ENCODE results near the gene PIK3R5.

The PIK3R5 gene

GRCh38 chr17:8896641-8897635 is 68.6 kb downstream of the PIK3R5 start:
- Histone ChIP-seq H3K4me3 (replicated peaks; ENCODE audit: low read depth, low read length) (no peak overlapping the region), H3K27me3 (replicated peaks; ENCODE audit: control insufficient read depth, insufficient read depth, low read length) (no peaks in the 10 kb centered on the region), H3K36me3 (ENCODE audit: control insufficient read depth, insufficient read depth, low read length) (no peaks in the 10 kb centered on the region; the same call in none of the 2 replicates)
- TF ChIP-seq, protein P1, sequence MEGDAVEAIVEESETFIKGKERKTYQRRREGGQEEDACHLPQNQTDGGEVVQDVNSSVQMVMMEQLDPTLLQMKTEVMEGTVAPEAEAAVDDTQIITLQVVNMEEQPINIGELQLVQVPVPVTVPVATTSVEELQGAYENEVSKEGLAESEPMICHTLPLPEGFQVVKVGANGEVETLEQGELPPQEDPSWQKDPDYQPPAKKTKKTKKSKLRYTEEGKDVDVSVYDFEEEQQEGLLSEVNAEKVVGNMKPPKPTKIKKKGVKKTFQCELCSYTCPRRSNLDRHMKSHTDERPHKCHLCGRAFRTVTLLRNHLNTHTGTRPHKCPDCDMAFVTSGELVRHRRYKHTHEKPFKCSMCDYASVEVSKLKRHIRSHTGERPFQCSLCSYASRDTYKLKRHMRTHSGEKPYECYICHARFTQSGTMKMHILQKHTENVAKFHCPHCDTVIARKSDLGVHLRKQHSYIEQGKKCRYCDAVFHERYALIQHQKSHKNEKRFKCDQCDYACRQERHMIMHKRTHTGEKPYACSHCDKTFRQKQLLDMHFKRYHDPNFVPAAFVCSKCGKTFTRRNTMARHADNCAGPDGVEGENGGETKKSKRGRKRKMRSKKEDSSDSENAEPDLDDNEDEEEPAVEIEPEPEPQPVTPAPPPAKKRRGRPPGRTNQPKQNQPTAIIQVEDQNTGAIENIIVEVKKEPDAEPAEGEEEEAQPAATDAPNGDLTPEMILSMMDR (IDR thresholded peaks at IDR 0.05; ENCODE audit: insufficient read depth, low read length, poor library complexity, severe bottlenecking) = no peak
- no peak for DNase-seq (ENCODE audit: extremely low read depth, insufficient read length)

GRCh38 chr17:8896087-8896486 is 69.4 kb downstream of the PIK3R5 start:
- Histone ChIP-seq H3K4me3 (replicated peaks; ENCODE audit: low read depth, low read length) (no peak overlapping the region), H3K36me3 (ENCODE audit: control insufficient read depth, insufficient read depth, low read length) (peaks cover 2% of the 10 kb centered on the region), H3K27me3 (replicated peaks; ENCODE audit: control insufficient read depth, insufficient read depth, low read length) (no peaks in the 10 kb centered on the region)
- TF ChIP-seq, protein P1 (IDR thresholded peaks at IDR 0.05; ENCODE audit: insufficient read depth, low read length, poor library complexity, severe bottlenecking) = no peak
- no peak for DNase-seq (ENCODE audit: extremely low read depth, insufficient read length)

- DNase-seq (ENCODE audit: extremely low read depth, insufficient read length) = peak; percentile 53
- TF ChIP-seq, protein P1 (IDR thresholded peaks at IDR 0.05; ENCODE audit: insufficient read depth, low read length, poor library complexity, severe bottlenecking) = peak; percentile 68
- Histone ChIP-seq H3K27me3 (replicated peaks; ENCODE audit: control insufficient read depth, insufficient read depth, low read length) (no peaks in the 10 kb centered on the region), H3K36me3 (ENCODE audit: control insufficient read depth, insufficient read depth, low read length) (peaks cover 11% of the 10 kb centered on the region), H3K4me3 (replicated peaks; ENCODE audit: low read depth, low read length) (no peak overlapping the region)
Measured at GRCh38 chr17:8894673-8895578, 70.6 kb downstream of the PIK3R5 start.

- Histone ChIP-seq H3K27me3 (replicated peaks; ENCODE audit: control insufficient read depth, insufficient read depth, low read length) (no peaks in the 10 kb centered on the region), H3K4me3 (replicated peaks; ENCODE audit: low read depth, low read length) (no peak overlapping the region), H3K36me3 (ENCODE audit: control insufficient read depth, insufficient read depth, low read length) (peaks cover 15% of the 10 kb centered on the region)
- TF ChIP-seq, protein P1 (IDR thresholded peaks at IDR 0.05; ENCODE audit: insufficient read depth, low read length, poor library complexity, severe bottlenecking) = no peak
- no peak for DNase-seq (ENCODE audit: extremely low read depth, insufficient read length)
Measured at GRCh38 chr17:8894202-8894671, 71.3 kb downstream of the PIK3R5 start.

DNA sequence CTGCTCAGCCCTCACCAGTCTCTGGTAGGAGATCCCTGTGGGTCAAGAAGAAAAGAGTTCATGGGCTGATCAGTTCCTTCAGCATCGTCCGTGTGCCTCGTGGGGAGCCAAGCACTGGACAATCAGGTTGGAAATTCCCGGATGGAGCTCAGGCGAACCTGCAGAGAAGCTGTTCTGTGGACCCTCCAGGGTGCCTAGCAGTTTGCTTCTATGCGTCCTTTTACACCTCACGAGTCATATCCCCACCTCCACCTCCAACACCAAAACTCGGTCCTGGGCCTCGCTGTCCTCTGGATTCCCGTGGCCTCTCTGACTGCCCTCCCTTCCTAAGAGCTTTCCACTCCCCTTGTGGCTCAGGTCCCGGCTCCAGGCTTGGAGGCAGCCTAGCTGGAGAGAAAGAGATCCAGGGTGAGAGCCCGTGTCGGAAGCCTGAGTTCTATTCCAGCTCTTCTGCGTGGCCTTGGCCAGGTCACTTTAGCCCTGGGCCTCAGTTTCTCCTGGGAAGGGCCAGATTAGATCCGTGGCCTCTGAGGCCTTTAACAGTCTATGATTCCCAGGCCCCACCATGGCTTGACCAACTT is 71.8 kb downstream of the PIK3R5 start:
- no peak for DNase-seq (ENCODE audit: extremely low read depth, insufficient read length)
- H3K4me3 ChIP-seq (replicated peaks; ENCODE audit: low read depth, low read length) = no peak overlapping the region
- no peaks in the 10 kb centered on the region for H3K27me3 ChIP-seq (replicated peaks; ENCODE audit: control insufficient read depth, insufficient read depth, low read length)
- TF ChIP-seq, protein P1 (IDR thresholded peaks at IDR 0.05; ENCODE audit: insufficient read depth, low read length, poor library complexity, severe bottlenecking) = no peak
- H3K36me3 ChIP-seq (ENCODE audit: control insufficient read depth, insufficient read depth, low read length) = peaks cover 19% of the 10 kb centered on the region
